ENCODE data around the gene ITGB4. TPM values are rescaled to one million over a fixed set of nuclear protein-coding genes. Genes with fewer than 3 reads are reported as not detected.
A peak's percentile ranks its signal among the peaks of the same experiment; 100 is the strongest.

The ITGB4 gene
- total RNA-seq, 1 experiment from 2014 or later: 5.3 TPM

DNA sequence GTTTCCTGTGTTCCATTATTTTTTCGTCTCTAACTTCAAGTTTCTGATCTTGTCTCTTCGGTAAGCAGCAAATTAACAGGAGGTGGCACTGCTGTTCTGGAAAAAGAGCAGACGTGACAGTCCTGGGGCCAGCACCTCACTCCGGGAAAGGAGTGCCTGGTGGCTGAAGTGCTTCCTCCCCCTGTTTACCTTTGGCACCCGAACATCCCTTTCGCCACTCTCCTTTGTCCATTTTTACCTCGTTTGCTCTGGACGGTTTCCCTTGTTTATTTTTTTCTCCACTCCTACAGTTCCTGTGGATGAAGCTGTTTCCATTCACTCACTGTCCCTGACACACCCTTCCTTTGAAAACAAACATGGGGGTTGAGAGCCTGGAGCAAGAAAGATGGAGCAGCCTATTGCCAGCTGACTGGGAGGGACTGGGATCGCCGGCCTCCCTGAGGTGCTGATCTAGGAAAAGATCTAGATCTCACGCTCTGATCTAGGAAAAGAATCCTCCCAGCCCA lies 41.5 kb upstream of the ITGB4 start:
- H3K79me2 ChIP-seq (ENCODE audit: insufficient read depth, low read length): peaks cover 1% of the 10 kb centered on the region; the same call in 1 of the 2 replicates

More for the DNA sequence above, 41.5 kb upstream of the ITGB4 start:
- Mint-ChIP-seq H3K36me3 (ENCODE audit: insufficient read depth in 1 of 3, low read depth in 3 of 3) (peaks cover 3 to 36% (median 16%) of the 10 kb centered on the region in 3 experiments; a peak in 6 of 7 replicates), H3K27ac (peak overlapping the region in 2 of 3 experiments; percentile 28 to 42; a peak in 3 of 7 replicates), H3K4me3 (no peak overlapping the region), H3K4me1 (no peaks in the 10 kb centered on the region), H3K27me3 (ENCODE audit: low read depth) (no peaks in the 10 kb centered on the region), H3K9me3 (no peaks in the 10 kb centered on the region)
- no peak overlapping the region for H4K91ac ChIP-seq (ENCODE audit: insufficient read length, low read depth, low read length)
- H3T11ph ChIP-seq (ENCODE audit: low read length): no peak overlapping the region
- no peak overlapping the region for H3K4me2 ChIP-seq (ENCODE audit: insufficient read depth, insufficient read length, low read length)
- no peak overlapping the region for H2BK120ac ChIP-seq (ENCODE audit: low read depth, low read length, poor library complexity, severe bottlenecking)
- H2AFZ ChIP-seq (ENCODE audit: low read length): no peak overlapping the region
- DNase-seq: no peak
- H3K14ac ChIP-seq (ENCODE audit: insufficient read depth, low read length): no peak overlapping the region
- H3K18ac ChIP-seq (ENCODE audit: insufficient read length, low read depth, low read length): no peak overlapping the region
- H3K23ac ChIP-seq (ENCODE audit: insufficient read length, low read depth, low read length): no peak overlapping the region
- no CpG with 5 or more reads among the region's 11 CpGs for WGBS (ENCODE audit: extremely low coverage, insufficient read length, low lambda C conversion rate)
- H4K20me1 ChIP-seq (ENCODE audit: control insufficient read depth, insufficient read depth, insufficient read length): no peaks in the 10 kb centered on the region
- no peak overlapping the region for H2BK12ac ChIP-seq (ENCODE audit: insufficient read length, low read depth, low read length)
- no peak overlapping the region for H3K9ac ChIP-seq (ENCODE audit: extremely low read depth, insufficient read length, low read length)
- H3K4ac ChIP-seq (ENCODE audit: low read depth, low read length): no peak overlapping the region
- H3K27me3 ChIP-seq (ENCODE audit: insufficient read depth, low read length): no peaks in the 10 kb centered on the region
- H3K27ac ChIP-seq (ENCODE audit: insufficient read length, low read depth, low read length): no peak overlapping the region
- no peak overlapping the region for H2BK15ac ChIP-seq (ENCODE audit: low read depth, low read length)
- peak overlapping the region; percentile 51 for H4K5ac ChIP-seq (ENCODE audit: insufficient read length, low read depth, low read length)
- H3K9me3 ChIP-seq (ENCODE audit: control insufficient read depth, low read depth, low read length): no peaks in the 10 kb centered on the region
- TF ChIP-seq, protein P1, sequence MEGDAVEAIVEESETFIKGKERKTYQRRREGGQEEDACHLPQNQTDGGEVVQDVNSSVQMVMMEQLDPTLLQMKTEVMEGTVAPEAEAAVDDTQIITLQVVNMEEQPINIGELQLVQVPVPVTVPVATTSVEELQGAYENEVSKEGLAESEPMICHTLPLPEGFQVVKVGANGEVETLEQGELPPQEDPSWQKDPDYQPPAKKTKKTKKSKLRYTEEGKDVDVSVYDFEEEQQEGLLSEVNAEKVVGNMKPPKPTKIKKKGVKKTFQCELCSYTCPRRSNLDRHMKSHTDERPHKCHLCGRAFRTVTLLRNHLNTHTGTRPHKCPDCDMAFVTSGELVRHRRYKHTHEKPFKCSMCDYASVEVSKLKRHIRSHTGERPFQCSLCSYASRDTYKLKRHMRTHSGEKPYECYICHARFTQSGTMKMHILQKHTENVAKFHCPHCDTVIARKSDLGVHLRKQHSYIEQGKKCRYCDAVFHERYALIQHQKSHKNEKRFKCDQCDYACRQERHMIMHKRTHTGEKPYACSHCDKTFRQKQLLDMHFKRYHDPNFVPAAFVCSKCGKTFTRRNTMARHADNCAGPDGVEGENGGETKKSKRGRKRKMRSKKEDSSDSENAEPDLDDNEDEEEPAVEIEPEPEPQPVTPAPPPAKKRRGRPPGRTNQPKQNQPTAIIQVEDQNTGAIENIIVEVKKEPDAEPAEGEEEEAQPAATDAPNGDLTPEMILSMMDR (conservative IDR thresholded peaks at IDR 0.05): no peak
- no peak overlapping the region for H2BK20ac ChIP-seq (ENCODE audit: low read depth, low read length, poor library complexity, severe bottlenecking)
- peaks cover 2% of the 10 kb centered on the region for H3K79me1 ChIP-seq (ENCODE audit: insufficient read depth, low read depth, low read length, poor library complexity, severe bottlenecking)
- peak overlapping the region; percentile 69 for H4K8ac ChIP-seq (replicated peaks; ENCODE audit: insufficient read length, low read depth, low read length)
- H3K4me1 ChIP-seq (ENCODE audit: insufficient read depth, low read length): no peaks in the 10 kb centered on the region
- H3K23me2 ChIP-seq (ENCODE audit: insufficient read length, low read depth, low read length, poor library complexity, severe bottlenecking): no peaks in the 10 kb centered on the region
- no peak overlapping the region for H2BK5ac ChIP-seq (ENCODE audit: insufficient read length, low read length)
- H3K56ac ChIP-seq (ENCODE audit: insufficient read length, low read depth, low read length): no peak overlapping the region
- no peak overlapping the region for H2AK5ac ChIP-seq (ENCODE audit: insufficient read length, low read length)
